GM18951 (cell line): ENCODE measurements around the gene MYO3B.

Source experiments
- POLR2A ChIP-seq: IDR thresholded peaks from 4 replicates; pipeline ENCODE4 v1.6.1; 2011; ENCODE audit warnings: mild to moderate bottlenecking; ENCODE audit not compliant: insufficient read length, insufficient read depth; ENCODE audit errors: extremely low read depth
- in situ Hi-C: fragments of 300-500 bp; cut with MboI; formaldehyde crosslinking; loops from one replicate; pipeline ENCODE4 v1.12.0; 2022; ENCODE audit warnings: low sequenced_read_pairs, mixed read lengths, inconsistent platforms; ENCODE audit not compliant: unreplicated experiment

Gene MYO3B

GRCh38 chr2:170177950-170178781 lies at the start of gene MYO3B:
MYO3B (plus strand) TSS chr2:170178147; CDS start chr2:170178288, 141 bp downstream.
- TF ChIP-seq POLR2A, result no peak
- in situ Hi-C loops, result no loop called here

- in situ Hi-C loops, result no loop called here
These were observed 38.5 kb upstream of the MYO3B start for GRCh38 chr2:170139276-170139967.

GRCh38 chr2:170140561-170140960 lies 37.4 kb upstream of the MYO3B start:
- no peak for TF ChIP-seq POLR2A
- in situ Hi-C loops, result no loop called here

More at GRCh38 chr2:170139276-170139967, 38.5 kb upstream of the MYO3B start:
- no peak for TF ChIP-seq POLR2A

- TF ChIP-seq POLR2A, result no peak
- in situ Hi-C loops, result no loop called here
These were observed 36.1 kb upstream of the MYO3B start for GRCh38 chr2:170141865-170142264.

GRCh38 chr2:170142502-170142901 lies 35.4 kb upstream of the MYO3B start:
- no peak for TF ChIP-seq POLR2A

GRCh38 chr2:170143045-170143717 lies 34.8 kb upstream of the MYO3B start:
- no peak for TF ChIP-seq POLR2A

More at GRCh38 chr2:170142502-170142901, 35.4 kb upstream of the MYO3B start:
- in situ Hi-C loops, result no loop called here

GRCh38 chr2:170144761-170145160 lies 33.2 kb upstream of the MYO3B start:
- TF ChIP-seq POLR2A, result no peak
- in situ Hi-C loops, result no loop called here

More at GRCh38 chr2:170143045-170143717, 34.8 kb upstream of the MYO3B start:
- in situ Hi-C loops, result no loop called here

- in situ Hi-C loops, result no loop called here
- TF ChIP-seq POLR2A, result no peak
These were observed 32.8 kb upstream of the MYO3B start for GRCh38 chr2:170145191-170145590.

GRCh38 chr2:170145675-170146432 lies 32.1 kb upstream of the MYO3B start:
- in situ Hi-C loops, result no loop called here
- TF ChIP-seq POLR2A, result no peak

GRCh38 chr2:170146784-170147183 lies 31.2 kb upstream of the MYO3B start:
- in situ Hi-C loops, result no loop called here

GRCh38 chr2:170147576-170147975 lies 30.4 kb upstream of the MYO3B start:
- in situ Hi-C loops, result no loop called here
- no peak for TF ChIP-seq POLR2A

More at GRCh38 chr2:170146784-170147183, 31.2 kb upstream of the MYO3B start:
- TF ChIP-seq POLR2A, result no peak

- TF ChIP-seq POLR2A, result no peak
- in situ Hi-C loops, result no loop called here
These were observed 29.8 kb upstream of the MYO3B start for GRCh38 chr2:170148161-170148560.
